HL-60/S4 treated with retinoic acid at 250 ng/mL for 4 days and 3 days (cell line): ENCODE results near the gene ZNF616.
"Not testable (repeated sequence)": the region's sequence is repeated elsewhere in the genome, so short reads cannot be mapped to it uniquely, and the experiment has no call there.

Source experiments
- in situ Hi-C: fragments of 300-500 bp; cut with MboI; formaldehyde crosslinking; loops from 2 replicates; pipeline ENCODE4 v1.7.0; 2022; ENCODE audit warnings: low sequenced_read_pairs

Gene ZNF616

DNA sequence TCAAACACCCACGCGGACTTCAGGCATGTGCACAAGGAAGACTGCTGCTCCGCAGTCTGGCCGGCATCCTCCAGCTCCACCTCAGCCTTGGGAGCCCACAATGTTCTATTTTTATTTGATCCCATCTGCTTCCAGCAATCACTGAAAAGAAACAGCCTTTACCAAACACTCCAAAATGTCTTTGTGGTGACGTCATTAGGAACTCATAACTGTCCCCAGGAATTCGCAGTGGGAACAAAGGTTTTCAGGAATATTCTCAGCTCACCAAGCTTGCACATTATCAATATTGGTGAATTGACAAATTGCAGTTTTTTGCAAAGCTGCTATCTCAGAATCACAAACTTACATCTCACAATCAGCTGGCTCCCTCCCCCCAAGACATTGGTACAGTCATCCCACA, 29.0 kb downstream of the ZNF616 start:
- in situ Hi-C loops = no loop called here

DNA sequence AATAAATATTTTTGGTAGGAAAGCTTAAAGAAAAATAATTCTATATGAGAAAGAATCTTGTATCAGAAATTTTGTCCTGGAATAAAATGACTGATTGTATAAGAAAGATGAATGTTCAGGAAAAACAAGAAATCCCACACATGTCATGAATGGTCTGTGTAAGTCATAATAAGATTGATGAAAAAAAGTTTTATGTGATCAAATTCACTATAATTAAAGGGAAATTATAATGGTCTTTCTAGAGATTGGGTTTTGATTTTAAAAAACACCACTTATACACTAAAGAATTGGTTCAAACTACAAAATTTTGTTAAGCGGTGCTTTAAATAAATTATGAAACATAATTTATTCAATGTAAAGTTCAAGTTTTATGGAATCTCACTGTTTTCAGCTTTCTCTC, 37.0 kb downstream of the ZNF616 start:
- in situ Hi-C loops = no loop called here

DNA sequence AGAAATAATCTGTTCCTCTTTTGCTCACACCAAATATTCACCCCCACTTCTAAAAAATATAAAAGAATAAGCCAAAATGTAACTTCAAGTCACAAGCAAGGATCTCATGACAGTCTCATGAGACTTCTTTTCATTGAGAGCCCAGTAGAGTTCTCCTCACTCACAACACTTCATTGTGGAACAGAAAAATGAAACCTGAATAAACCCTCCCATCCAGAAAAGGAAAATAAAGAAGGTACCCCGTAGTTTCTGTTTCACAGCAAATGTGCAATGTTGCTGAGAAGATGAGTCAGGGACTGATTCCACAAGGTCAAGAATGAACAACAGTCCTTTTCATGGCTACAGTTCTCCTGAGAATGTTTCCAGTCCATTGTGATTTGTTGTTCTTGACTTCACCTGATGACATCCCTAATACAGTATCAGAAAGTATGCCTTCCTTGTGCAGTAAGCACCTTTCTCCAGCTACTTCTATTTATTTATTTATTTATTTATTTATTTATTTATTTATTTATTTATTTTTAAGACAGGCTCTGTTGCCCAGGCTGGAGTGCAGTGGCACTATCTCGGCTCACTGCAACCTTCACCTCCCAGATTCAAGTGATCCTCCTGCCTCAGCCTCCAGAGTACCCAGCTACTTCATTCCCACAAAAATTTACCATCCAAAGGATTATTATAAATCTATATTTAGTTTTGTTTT, 37.7 kb downstream of the ZNF616 start:
- in situ Hi-C loops = no loop called here

DNA sequence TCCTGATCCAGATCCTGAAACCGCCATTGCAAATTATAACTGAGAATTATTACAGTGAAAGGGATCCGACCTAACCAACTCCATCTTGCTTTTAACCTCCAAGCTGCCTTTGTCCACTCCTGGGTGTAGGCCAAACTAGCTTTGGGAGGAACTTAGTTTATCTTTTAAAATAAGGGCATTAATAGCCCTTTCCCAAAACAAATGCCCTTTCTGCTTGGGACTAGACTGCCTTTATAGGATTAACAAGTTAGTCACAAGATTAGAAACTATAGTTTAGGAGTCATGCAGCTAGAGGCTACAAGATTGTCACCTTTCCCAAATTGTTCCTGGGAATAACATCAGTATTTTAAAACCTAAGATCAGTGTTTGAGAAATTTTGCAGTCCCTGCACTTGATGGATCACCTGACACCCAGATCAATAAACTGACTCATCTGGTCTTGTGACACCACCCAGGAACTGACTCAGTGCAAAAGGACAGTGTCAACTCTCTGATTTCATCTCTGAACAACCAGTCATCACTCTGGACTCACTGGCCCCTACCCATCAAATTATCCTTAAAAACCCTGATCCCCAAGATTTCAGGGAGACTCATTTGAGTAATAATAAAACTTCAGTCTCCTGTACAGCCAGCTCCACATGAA, 40.1 kb downstream of the ZNF616 start:
- in situ Hi-C loops = no loop called here

DNA sequence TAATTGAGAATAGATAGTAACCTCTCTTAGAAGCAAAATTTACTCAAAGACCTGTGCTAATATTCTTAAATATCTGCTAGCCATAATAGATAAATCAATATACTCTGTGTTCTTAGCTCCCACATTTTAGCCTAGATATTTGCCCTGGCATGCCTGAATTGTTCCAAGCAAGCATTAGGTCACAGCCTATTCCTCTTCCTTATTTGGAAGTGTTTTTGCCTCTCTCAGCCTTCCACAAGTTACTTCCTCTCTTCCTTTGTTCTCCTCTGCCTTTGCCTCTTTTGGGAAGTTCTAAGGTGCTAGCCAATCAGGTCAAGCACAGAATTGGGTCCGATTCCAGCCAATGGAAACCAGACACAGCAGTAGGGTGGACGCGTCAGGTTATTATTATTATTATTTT, 43.3 kb downstream of the ZNF616 start:
- in situ Hi-C loops = not testable (repeated sequence)

DNA sequence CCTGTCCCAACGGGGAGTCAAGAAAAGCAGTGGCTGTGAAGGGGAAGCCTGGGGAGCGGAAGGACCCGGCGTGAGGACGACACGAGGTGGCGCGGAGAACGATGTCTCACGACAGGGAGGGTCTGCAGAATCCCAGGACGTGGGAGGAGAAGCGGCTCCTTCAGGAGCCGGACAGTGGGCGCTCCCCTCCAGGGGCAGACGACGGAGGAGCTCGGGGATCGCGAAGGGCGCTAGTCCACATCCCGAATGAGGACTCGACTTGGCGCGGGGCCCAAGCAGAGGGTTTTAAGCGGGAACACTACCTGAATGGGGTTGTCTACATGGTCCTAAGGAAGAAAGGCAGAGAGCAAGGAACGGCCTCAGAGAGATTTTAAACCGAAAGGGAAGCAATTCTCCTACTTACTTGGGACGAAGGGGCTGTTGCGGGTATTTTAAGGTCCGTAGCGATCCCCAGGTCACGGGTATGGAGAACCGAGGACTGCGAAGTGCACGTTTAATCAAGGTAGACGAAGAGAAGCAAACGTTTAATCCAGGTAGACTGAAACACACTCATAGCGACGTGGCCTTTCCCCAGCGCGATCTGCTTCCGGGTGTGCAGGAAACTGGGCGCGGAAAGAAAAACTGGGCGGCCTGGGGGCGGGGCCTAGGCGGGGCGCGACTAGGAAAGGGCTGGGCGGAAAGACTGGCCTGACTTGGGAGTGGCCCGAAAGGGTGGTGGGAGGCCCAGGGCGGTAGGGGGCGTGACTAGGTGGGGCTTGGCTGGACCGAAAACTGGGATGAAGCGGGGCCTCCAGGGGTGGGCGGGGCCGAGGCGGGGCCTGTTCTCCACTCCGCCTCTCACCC, 44.3 kb downstream of the ZNF616 start, which contains the start of gene ZNF841:
ZNF841 (minus strand) TSS at position 594 of the 843 bp plus-strand sequence. CDS start 10,964 bp downstream, outside the sequence.
- in situ Hi-C loops = no loop called here

DNA sequence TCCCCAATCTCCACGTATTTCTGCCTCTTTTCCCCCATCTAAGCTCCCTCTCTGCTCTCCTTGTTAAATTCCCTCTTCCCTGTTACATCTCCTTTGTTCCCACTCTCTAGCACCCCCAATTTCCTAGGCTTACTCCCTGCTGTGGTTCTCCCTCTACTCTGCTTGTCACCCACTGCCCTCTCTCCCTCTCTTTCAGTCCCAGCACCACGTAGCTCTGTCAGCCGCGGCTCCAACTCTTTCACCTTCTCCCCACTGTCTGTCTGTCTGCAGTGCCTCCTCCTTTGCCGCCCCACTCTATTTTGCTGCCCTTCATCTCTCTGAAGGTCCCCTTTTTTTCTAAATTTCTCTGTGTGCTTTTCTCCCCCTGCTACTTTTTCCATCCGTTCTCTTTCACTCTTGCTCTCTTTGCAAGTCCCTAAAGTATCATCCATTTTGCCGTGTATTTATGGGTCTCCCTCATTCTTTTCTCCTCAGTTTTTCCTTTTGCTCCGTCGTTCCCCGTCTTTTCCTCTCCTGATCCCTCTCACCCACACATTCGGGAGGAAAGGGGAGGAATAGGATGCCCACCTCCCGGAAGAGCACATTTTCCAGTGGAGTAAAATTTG, 45.1 kb downstream of the ZNF616 start:
- in situ Hi-C loops = no loop called here

DNA sequence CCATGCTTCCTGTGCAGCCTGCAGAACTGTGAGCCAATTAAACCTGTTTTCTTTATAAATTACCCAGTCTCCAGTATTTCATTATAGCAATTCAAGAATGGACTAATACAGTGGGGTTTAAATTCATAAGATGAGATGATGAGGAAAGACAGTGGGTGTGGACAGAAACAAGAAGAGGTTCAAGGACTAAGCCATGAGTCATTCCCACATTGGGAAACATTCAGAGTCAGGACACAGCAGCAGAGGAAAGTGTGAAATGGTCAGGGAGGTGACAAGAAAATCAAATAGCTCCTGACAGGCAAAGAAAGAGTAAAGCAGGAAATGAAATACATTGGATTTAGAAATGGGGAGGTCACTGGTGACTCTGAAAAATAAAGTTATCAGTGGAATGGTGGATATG, 53.3 kb downstream of the ZNF616 start:
- in situ Hi-C loops = no loop called here

DNA sequence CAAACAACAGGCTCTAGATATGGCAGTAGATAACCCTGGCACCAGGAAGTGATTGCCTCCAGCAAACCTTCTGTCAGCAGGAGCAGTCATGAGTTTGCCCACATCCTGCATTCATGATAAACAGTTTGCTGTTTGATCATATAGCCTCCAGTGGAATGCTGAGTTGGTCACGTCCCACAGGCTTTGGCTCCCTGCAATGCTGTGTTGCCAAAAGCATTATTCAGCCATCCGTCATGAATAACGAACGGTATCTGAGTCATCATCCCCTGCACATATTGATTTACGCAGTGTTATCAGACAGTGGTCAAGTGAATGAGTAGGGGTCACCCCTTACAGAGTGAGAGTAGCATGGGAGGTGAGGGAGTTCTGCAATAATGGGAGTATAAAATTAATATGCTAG, 69.2 kb downstream of the ZNF616 start:
- in situ Hi-C loops = no loop called here

DNA sequence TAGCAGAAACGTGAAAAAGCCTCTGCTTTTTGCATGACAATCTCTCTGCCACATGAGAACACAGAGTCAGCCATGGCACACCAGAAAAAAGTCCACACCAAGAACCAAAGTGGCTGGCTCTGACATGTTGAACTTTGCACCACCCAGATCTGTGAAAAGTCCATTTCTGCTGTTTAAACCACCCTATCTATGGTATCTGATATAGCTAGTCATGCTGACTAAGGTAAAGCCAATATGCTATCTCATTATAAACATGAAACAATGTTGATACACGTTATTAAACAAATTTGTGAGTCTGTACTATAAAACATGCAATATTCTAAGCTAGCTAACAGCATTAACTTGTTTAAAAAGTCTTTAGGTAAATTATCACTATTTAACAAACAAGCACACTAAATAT, 70.1 kb downstream of the ZNF616 start:
- in situ Hi-C loops = no loop called here

DNA sequence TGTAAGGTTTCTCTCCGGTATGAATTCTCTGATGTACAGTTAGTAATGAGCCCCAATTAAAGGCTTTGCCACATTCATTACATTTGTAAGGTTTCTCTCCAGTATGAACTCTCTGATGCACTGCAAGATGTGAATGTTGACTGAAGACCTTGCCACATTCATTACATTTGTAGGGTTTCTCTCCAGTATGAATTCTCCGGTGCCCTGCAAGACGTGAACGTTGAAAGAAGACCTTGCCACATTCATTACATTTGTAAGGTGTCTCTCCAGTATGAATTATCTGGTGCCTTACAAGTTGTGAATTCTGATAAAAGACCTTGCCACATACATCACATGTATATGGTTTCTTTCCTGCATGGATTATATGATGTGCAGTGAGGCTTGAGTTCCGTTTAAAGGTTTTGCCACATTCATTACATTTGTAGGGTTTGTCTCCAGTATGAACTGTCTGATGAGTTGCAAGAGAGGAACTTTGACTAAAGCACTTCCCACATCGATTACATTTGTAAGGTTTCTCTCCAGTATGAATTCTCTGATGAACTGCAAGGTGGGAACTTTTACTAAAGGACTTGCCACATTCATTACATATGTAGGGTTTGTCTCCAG, 73.4 kb downstream of the ZNF616 start:
- in situ Hi-C loops = no loop called here

DNA sequence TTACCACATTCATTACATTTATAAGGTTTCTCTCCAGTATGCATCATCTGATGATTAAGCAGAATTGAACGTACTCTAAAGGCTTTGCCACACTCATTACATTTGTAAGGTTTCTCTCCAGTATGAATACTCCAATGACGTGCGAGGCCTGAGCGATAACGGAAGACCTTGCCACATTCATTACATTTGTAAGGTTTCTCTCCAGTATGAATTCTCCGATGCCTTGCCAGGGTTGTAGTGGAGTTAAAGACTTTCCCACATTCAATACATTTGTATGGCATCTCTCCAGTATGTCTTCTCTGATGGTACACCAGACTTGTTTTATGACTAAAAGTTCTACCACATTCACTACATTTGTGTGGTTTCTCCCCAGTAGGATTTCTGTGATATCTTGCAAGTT, 74.3 kb downstream of the ZNF616 start:
- in situ Hi-C loops = no loop called here
